Ishikawa (cell line): Measurements from ENCODE around the gene SERPINA6.
A peak's percentile ranks its signal among the peaks of the same experiment; 100 is the strongest.

Experiments
- CEBPB ChIP-seq: IDR thresholded peaks from 2 replicates; pipeline ENCODE4 v1.6.1; 2012
- CREB1 ChIP-seq: IDR thresholded peaks from 2 replicates; pipeline ENCODE4 v1.6.1; 2012; ENCODE audit warnings: low read depth
- EGR1 ChIP-seq: IDR thresholded peaks from 2 replicates; pipeline ENCODE4 v1.6.1; 2012
- EP300 ChIP-seq: IDR thresholded peaks from 2 replicates; pipeline ENCODE4 v1.6.1; 2012; ENCODE audit warnings: borderline replicate concordance
- FOXM1 ChIP-seq: IDR thresholded peaks from 2 replicates; pipeline ENCODE4 v1.6.1; 2012; ENCODE audit warnings: low read depth, borderline replicate concordance
- NFIC ChIP-seq: IDR thresholded peaks from 2 replicates; pipeline ENCODE4 v1.6.1; 2012
- RAD21 ChIP-seq: IDR thresholded peaks from 2 replicates; pipeline ENCODE4 v1.6.1; 2012; ENCODE audit warnings: low read depth
- TAF1 ChIP-seq: IDR thresholded peaks from 2 replicates; pipeline ENCODE4 v1.6.1; 2012; ENCODE audit warnings: low read depth, mild to moderate bottlenecking
- TCF12 ChIP-seq: IDR thresholded peaks from 2 replicates; pipeline ENCODE4 v1.6.1; 2012; ENCODE audit warnings: low read depth
- TEAD4 ChIP-seq: IDR thresholded peaks from 2 replicates; pipeline ENCODE4 v1.6.1; 2012
- YY1 ChIP-seq: IDR thresholded peaks from 2 replicates; pipeline ENCODE4 v1.6.1; 2012; ENCODE audit warnings: low read depth
- ZBTB7A ChIP-seq: IDR thresholded peaks from 2 replicates; pipeline ENCODE4 v1.6.1; 2012; ENCODE audit warnings: low read depth
- TF ChIP-seq, protein P1 (sequence below): IDR thresholded peaks from 2 replicates; pipeline ENCODE4 v1.6.1; 2012
- TF ChIP-seq, protein P2 (sequence below): IDR thresholded peaks from 2 replicates; pipeline ENCODE4 v1.6.1; 2012
- TF ChIP-seq, protein P3 (sequence below): IDR thresholded peaks from 2 replicates; pipeline ENCODE4 v1.6.1; 2012; ENCODE audit warnings: low read depth, mild to moderate bottlenecking

The SERPINA6 gene

DNA sequence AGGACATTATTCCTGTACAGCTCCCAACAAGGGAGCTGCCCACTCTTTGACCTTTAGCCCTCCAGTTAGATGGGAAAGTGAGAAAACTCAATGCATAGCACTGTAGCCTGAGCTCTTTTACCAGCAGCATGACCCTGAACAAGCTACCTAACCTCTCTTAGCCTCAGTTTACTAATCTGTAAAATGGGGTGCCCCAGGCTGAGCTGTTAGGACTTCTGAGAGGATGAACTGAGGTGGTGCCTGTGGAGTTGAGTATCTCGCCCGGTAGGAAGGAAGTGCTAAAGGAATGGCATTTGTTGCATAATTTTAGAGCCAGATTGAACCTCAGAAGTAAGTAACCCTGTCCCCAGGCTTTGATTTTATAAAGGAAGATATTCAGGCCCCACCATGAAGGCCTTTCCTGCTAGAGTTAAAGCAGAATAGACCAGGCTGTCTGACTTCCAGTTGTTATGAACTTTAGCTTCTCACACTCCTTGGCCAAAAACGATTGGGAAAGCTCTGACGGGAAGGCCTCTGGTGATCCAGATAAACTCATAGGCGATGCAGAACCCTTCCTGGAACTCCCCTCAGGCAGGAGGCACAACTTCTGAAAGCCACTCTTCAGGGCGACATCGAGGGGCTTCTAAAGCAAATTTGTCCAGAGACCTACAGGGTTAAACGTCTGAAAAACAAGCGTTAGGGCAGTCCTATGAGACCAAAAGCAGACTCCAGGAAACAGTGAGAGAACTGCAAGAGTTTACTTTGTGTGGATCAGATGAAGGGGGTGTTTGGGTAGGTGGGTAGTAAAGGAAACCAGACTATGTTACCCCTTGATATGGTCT is 27.6 kb downstream of the SERPINA6 start:
- TF ChIP-seq, protein P1, sequence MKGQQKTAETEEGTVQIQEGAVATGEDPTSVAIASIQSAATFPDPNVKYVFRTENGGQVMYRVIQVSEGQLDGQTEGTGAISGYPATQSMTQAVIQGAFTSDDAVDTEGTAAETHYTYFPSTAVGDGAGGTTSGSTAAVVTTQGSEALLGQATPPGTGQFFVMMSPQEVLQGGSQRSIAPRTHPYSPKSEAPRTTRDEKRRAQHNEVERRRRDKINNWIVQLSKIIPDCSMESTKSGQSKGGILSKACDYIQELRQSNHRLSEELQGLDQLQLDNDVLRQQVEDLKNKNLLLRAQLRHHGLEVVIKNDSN: no peak
- TF ChIP-seq, protein P2, sequence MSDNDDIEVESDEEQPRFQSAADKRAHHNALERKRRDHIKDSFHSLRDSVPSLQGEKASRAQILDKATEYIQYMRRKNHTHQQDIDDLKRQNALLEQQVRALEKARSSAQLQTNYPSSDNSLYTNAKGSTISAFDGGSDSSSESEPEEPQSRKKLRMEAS: no peak
- no peak for TF ChIP-seq CREB1
- TF ChIP-seq, protein P3, sequence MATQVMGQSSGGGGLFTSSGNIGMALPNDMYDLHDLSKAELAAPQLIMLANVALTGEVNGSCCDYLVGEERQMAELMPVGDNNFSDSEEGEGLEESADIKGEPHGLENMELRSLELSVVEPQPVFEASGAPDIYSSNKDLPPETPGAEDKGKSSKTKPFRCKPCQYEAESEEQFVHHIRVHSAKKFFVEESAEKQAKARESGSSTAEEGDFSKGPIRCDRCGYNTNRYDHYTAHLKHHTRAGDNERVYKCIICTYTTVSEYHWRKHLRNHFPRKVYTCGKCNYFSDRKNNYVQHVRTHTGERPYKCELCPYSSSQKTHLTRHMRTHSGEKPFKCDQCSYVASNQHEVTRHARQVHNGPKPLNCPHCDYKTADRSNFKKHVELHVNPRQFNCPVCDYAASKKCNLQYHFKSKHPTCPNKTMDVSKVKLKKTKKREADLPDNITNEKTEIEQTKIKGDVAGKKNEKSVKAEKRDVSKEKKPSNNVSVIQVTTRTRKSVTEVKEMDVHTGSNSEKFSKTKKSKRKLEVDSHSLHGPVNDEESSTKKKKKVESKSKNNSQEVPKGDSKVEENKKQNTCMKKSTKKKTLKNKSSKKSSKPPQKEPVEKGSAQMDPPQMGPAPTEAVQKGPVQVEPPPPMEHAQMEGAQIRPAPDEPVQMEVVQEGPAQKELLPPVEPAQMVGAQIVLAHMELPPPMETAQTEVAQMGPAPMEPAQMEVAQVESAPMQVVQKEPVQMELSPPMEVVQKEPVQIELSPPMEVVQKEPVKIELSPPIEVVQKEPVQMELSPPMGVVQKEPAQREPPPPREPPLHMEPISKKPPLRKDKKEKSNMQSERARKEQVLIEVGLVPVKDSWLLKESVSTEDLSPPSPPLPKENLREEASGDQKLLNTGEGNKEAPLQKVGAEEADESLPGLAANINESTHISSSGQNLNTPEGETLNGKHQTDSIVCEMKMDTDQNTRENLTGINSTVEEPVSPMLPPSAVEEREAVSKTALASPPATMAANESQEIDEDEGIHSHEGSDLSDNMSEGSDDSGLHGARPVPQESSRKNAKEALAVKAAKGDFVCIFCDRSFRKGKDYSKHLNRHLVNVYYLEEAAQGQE: no peak
- no peak for TF ChIP-seq RAD21
- TF ChIP-seq TAF1: no peak

DNA sequence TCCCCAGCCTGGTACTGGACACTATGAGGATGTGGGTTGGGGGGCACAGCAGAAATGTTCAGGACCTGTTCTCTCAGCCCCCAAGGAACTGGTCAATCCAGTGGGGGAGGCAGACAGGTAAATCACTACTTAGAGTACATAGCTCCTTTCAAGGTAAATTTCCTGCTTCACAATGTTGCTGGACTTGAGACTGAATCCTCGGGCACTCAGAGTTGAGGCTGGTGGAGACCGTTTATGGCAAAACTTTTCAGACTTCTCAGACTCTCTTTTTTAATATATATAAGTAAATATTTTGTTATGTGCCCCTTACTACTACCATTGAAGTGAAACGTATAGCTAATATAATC is 29.6 kb downstream of the SERPINA6 start:
- TF ChIP-seq, protein P3: no peak
- TF ChIP-seq EP300 (no peak), TAF1 (no peak), YY1 (no peak), NFIC (no peak), TCF12 (no peak), TEAD4 (no peak), CEBPB (no peak), EGR1 (no peak), FOXM1 (no peak), ZBTB7A (no peak), CREB1 (no peak), RAD21 (no peak)
- TF ChIP-seq, protein P1: no peak
- TF ChIP-seq, protein P2: no peak

DNA sequence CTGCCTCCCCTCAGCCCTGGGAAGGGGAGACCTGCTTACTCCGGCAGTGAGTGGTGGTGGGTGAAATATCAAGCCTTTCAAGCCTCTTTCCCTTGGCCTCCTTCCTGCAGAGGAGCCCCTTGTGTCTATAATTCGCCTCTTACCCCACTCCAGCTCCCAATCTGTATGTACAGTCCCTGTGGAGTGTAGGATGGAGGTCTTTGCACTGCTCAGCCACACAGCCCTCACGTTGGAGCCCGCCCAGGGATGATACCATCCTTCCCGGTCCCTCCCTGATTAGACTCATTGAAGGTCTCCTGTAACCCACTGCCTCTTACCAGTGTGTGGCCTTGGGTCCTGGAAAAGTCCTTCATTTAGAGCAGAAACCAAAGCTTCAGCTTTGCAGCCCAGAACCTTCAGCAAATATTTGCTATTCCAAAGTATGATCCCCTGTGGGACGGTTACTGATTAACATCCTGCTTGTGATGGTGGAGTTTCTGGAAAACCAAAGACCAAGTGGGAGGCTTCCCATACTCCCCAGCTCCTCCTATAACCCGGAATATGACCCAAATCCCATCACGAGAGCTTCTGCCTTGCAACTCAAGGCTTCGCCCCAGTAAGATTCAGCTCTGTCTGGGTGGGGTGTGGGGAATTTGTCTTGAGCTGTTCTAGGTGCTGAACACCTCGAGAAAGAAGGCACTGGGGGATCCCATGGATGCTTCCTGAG is 30.1 kb downstream of the SERPINA6 start, which contains the start of gene SERPINA10:
SERPINA10 (minus strand) TSS at position 397 of the 706 bp plus-strand sequence. CDS start 2,675 bp downstream, outside the sequence.
- TF ChIP-seq EGR1 (no peak), TAF1 (no peak), RAD21 (no peak), CEBPB (no peak)
- TF ChIP-seq, protein P3: peak; percentile 81

DNA sequence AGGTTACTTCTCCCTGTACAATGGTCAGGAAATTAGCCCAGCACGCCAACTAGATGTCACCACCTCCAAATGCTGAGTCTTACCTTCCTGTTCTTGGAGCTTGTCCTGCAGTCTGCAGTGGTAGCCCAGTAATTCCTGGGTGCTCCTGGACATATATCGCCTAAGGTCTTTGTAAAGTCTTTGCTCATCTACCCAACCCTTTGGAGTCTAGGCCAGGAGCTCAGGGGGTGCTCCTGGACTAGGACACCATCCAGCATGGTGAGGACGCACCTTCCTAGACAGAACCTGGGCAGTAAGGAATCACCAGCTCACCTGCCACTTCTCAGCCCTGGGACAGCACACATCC is 30.6 kb downstream of the SERPINA6 start:
- TF ChIP-seq, protein P1: no peak
- no peak for TF ChIP-seq TEAD4
- TF ChIP-seq RAD21: no peak
- no peak for TF ChIP-seq ZBTB7A
- no peak for TF ChIP-seq YY1
- no peak for TF ChIP-seq FOXM1
- no peak for TF ChIP-seq CREB1
